PC-3 (cell line): ENCODE data around the gene SUSD4. TPM values are rescaled to one million over a fixed set of nuclear protein-coding genes. Genes with fewer than 3 reads are reported as not detected.

Experiments
- ATAC-seq: fragments of 200-7000 bp; cut with Tn5 transposase; 2 replicates; pipeline ENCODE4 v1.9.1; 2020; ENCODE audit warnings: mild to moderate bottlenecking, moderate library complexity
- BruUV-seq: library from RNA; stranded (reverse); fragments of 400-500 nt; replicated peaks from 2 replicates; lab custom pipeline; 2021; lab: Mats Ljungman, UMichigan
- CTCF ChIA-PET: fragments of 300-600 bp; sonication (Branson Sonifier 250); formaldehyde crosslinking; loops from one replicate; lab custom pipeline; 2022; ENCODE audit warnings: antibody characterized with exemption; lab: Charles Lee
- POLR2A ChIA-PET: fragments of 300-600 bp; sonication (Branson Sonifier 250); formaldehyde crosslinking; loops from one replicate; lab custom pipeline; 2022; ENCODE audit warnings: antibody characterized with exemption; ENCODE audit not compliant: unreplicated experiment; lab: Charles Lee
- DNase-seq: peaks from one replicate; pipeline ENCODE4 v3.0.0-alpha.2; 2015
- H2AFZ ChIP-seq: fragments of 300-600 bp; sonication (generic); 2 replicates; pipeline ENCODE4 v1.6.0; 2016; ENCODE audit warnings: antibody characterized with exemption, low read length
- H3F3A ChIP-seq: fragments of 300-600 bp; sonication (generic); one replicate; pipeline ENCODE4 v1.6.0; 2017; ENCODE audit warnings: antibody characterized with exemption, low read length, control low read depth, mild to moderate bottlenecking; ENCODE audit not compliant: unreplicated experiment
- H3K27ac ChIP-seq: fragments of 300-600 bp; sonication (generic); 2 replicates; pipeline ENCODE4 v1.5.1; 2016; ENCODE audit warnings: mild to moderate bottlenecking, low read length
- H3K27me3 ChIP-seq: fragments of 300-600 bp; sonication (generic); 2 replicates; pipeline ENCODE4 v1.6.1; 2016; ENCODE audit warnings: low read length, mixed read lengths
- H3K36me3 ChIP-seq: fragments of 300-600 bp; sonication (generic); 2 replicates; pipeline ENCODE4 v1.6.1; 2016; ENCODE audit warnings: low read depth, mixed run types, low read length, mixed read lengths
- H3K4me1 ChIP-seq: fragments of 300-600 bp; sonication (generic); 2 replicates; pipeline ENCODE4 v1.5.1; 2016; ENCODE audit warnings: low read length; ENCODE audit not compliant: insufficient read depth
- H3K4me2 ChIP-seq: fragments of 300-600 bp; sonication (generic); 2 replicates; pipeline ENCODE4 v1.6.0; 2016; ENCODE audit warnings: low read length
- H3K4me3 ChIP-seq: fragments of 300-600 bp; sonication (generic); 2 replicates; pipeline ENCODE4 v1.5.1; 2016; ENCODE audit warnings: mild to moderate bottlenecking, low read length, mixed read lengths
- H3K79me2 ChIP-seq: fragments of 300-600 bp; sonication (generic); 2 replicates; pipeline ENCODE4 v1.6.1; 2017; ENCODE audit warnings: low read length, mixed read lengths
- H3K9ac ChIP-seq: fragments of 300-600 bp; sonication (generic); 2 replicates; pipeline ENCODE4 v1.6.0; 2016; ENCODE audit warnings: mild to moderate bottlenecking, low read length
- H3K9me2 ChIP-seq: fragments of 300-600 bp; sonication (generic); replicated peaks from 2 replicates; pipeline ENCODE4 v1.6.1; 2016; ENCODE audit warnings: mixed run types, low read length, mixed read lengths
- H3K9me3 ChIP-seq: fragments of 300-600 bp; sonication (generic); 2 replicates; pipeline ENCODE4 v1.6.1; 2016; ENCODE audit warnings: low read length, mixed read lengths
- H4K20me1 ChIP-seq: fragments of 300-600 bp; sonication (generic); 2 replicates; pipeline ENCODE4 v1.6.1; 2016; ENCODE audit warnings: low read length, mixed read lengths
- CTCF ChIP-seq: fragments of 300-600 bp; sonication (generic); conservative IDR thresholded peaks from 2 replicates; pipeline ENCODE4 v1.5.1; 2017; ENCODE audit warnings: antibody characterized with exemption, low read depth, mild to moderate bottlenecking, low read length
- EZH2 ChIP-seq: fragments of 300-600 bp; sonication (generic); IDR thresholded peaks from one replicate; pipeline ENCODE4 v1.6.1; 2017; ENCODE audit warnings: antibody characterized with exemption, mild to moderate bottlenecking, low read length; ENCODE audit not compliant: unreplicated experiment
- EZH2phosphoT487 ChIP-seq: fragments of 300-600 bp; sonication (generic); IDR thresholded peaks from 2 replicates; pipeline ENCODE4 v1.6.1; 2018; ENCODE audit warnings: mild to moderate bottlenecking, antibody characterized with exemption, low read length, borderline replicate concordance
- intact Hi-C: fragments of 100-400 bp; cut with micrococcal nuclease; formaldehyde crosslinking; loops from 2 replicates; pipeline ENCODE4 v1.9.0; 2023
- total RNA-seq: library from RNA; depleted of rRNA; stranded (reverse); fragments of >200 nt; gene quantifications from 2 replicates; pipeline ENCODE4 v1.2.3, GENCODE V29; 2014

Gene SUSD4
- total RNA-seq, 1 experiment from 2014 or later = 5.2 TPM

- no peaks in the 10 kb centered on the region for H4K20me1 ChIP-seq
- peaks cover 9% of the 10 kb centered on the region for H3K27me3 ChIP-seq
- DNase-seq (no peak), ATAC-seq (no peak)
- no peak for TF ChIP-seq EZH2
- TF ChIP-seq CTCF = no peak
- no peak for TF ChIP-seq EZH2phosphoT487
- H3K27ac ChIP-seq = no peak overlapping the region
- ChIA-PET POLR2A (no interaction called here), CTCF (no interaction called here)
- H3K36me3 ChIP-seq = no peaks in the 10 kb centered on the region
- no peaks in the 10 kb centered on the region for H3F3A ChIP-seq
- no peak overlapping the region for H2AFZ ChIP-seq
- no peak overlapping the region for H3K9ac ChIP-seq
- H3K9me3 ChIP-seq = no peaks in the 10 kb centered on the region
- no peaks in the 10 kb centered on the region for H3K9me2 ChIP-seq
- no peaks in the 10 kb centered on the region for H3K79me2 ChIP-seq
- H3K4me2 ChIP-seq = no peak overlapping the region
- no peaks in the 10 kb centered on the region; the same call in 1 of the 2 replicates for H3K4me1 ChIP-seq
- intact Hi-C loops = no loop called here
- BruUV-seq = no TSS peak
- no peak overlapping the region for H3K4me3 ChIP-seq
Observed at GRCh38 chr1:223329252-223329651, 34.7 kb downstream of the SUSD4 start.

- no peak overlapping the region for H2AFZ ChIP-seq
- TF ChIP-seq CTCF (no peak), EZH2 (no peak), EZH2phosphoT487 (no peak)
- no peak overlapping the region for H3K27ac ChIP-seq
- no peaks in the 10 kb centered on the region; the same call in 1 of the 2 replicates for H3K4me1 ChIP-seq
- H3F3A ChIP-seq = no peaks in the 10 kb centered on the region
- CTCF ChIA-PET = no interaction called here
- no peaks in the 10 kb centered on the region for H3K36me3 ChIP-seq
- H3K4me3 ChIP-seq = no peak overlapping the region
- intact Hi-C loops = no loop called here
- no peaks in the 10 kb centered on the region for H3K9me2 ChIP-seq
- H3K79me2 ChIP-seq = no peaks in the 10 kb centered on the region
- POLR2A ChIA-PET = no interaction called here
- no TSS peak for BruUV-seq
- ATAC-seq = no peak
- no peaks in the 10 kb centered on the region for H4K20me1 ChIP-seq
- peaks cover 7% of the 10 kb centered on the region for H3K27me3 ChIP-seq
- no peak overlapping the region for H3K4me2 ChIP-seq
- no peak overlapping the region for H3K9ac ChIP-seq
- H3K9me3 ChIP-seq = no peaks in the 10 kb centered on the region
- no peak for DNase-seq
Observed at GRCh38 chr1:223328566-223328965, 35.4 kb downstream of the SUSD4 start.

- BruUV-seq = no TSS peak
- Histone ChIP-seq H3K9me3 (no peaks in the 10 kb centered on the region), H3K79me2 (no peaks in the 10 kb centered on the region), H3K9me2 (no peaks in the 10 kb centered on the region), H3K27me3 (peaks cover 16% of the 10 kb centered on the region), H3K36me3 (no peaks in the 10 kb centered on the region), H3K4me3 (no peak overlapping the region), H4K20me1 (no peaks in the 10 kb centered on the region), H2AFZ (no peak overlapping the region), H3K27ac (no peak overlapping the region), H3F3A (no peaks in the 10 kb centered on the region), H3K9ac (no peak overlapping the region), H3K4me2 (no peak overlapping the region), H3K4me1 (no peaks in the 10 kb centered on the region; the same call in 1 of the 2 replicates)
- peak; percentile 57 for DNase-seq
- TF ChIP-seq CTCF (no peak), EZH2phosphoT487 (no peak), EZH2 (no peak)
- CTCF ChIA-PET = no interaction called here
- no peak for ATAC-seq
- POLR2A ChIA-PET = no interaction called here
- intact Hi-C loops = no loop called here
Observed at GRCh38 chr1:223326776-223327175, 37.2 kb downstream of the SUSD4 start.
